Dedifferentiated amniotic fluid mesenchymal stem cell (primary cell): ENCODE results near the gene HMG20B.
"Not testable (repeated sequence)": the region's sequence is repeated elsewhere in the genome, so short reads cannot be mapped to it uniquely, and the experiment has no call there.

ENCODE experiments used
- DNase-seq: peaks from one replicate; pipeline ENCODE4 v3.0.0-alpha.2; 2016; ENCODE audit errors: extremely low spot score

The HMG20B gene

GRCh38 chr19:3572855-3573161, at the start of gene HMG20B:
Gene HMG20B, plus strand, starts transcription at chr19:3572944. Its CDS starts 366 bp downstream, at chr19:3573310.
- no peak for DNase-seq

GRCh38 chr19:3523361-3524077, 49.2 kb upstream of the HMG20B start:
- no peak for DNase-seq

- no peak for DNase-seq
Observed at GRCh38 chr19:3524078-3524842, 48.5 kb upstream of the HMG20B start.

- no peak for DNase-seq
Observed at GRCh38 chr19:3524904-3525451, 47.8 kb upstream of the HMG20B start.

- DNase-seq: no peak
Observed at GRCh38 chr19:3526507-3527237, 46.1 kb upstream of the HMG20B start.

- no peak for DNase-seq
Observed at GRCh38 chr19:3527238-3527910, 45.4 kb upstream of the HMG20B start.

- DNase-seq: no peak
Observed at GRCh38 chr19:3528080-3528479, 44.7 kb upstream of the HMG20B start.

GRCh38 chr19:3528539-3529211, 44.1 kb upstream of the HMG20B start:
- no peak for DNase-seq

- DNase-seq: not testable (repeated sequence)
Observed at GRCh38 chr19:3529299-3529698, 43.4 kb upstream of the HMG20B start.

- DNase-seq: no peak
Observed at GRCh38 chr19:3530389-3530788, 42.4 kb upstream of the HMG20B start.

GRCh38 chr19:3531716-3532115, 41.0 kb upstream of the HMG20B start:
- no peak for DNase-seq

GRCh38 chr19:3532154-3532786, 40.5 kb upstream of the HMG20B start:
- no peak for DNase-seq

- no peak for DNase-seq
Observed at GRCh38 chr19:3533033-3533432, 39.7 kb upstream of the HMG20B start.

- no peak for DNase-seq
Observed at GRCh38 chr19:3533563-3534216, 39.1 kb upstream of the HMG20B start.

- DNase-seq: no peak
Observed at GRCh38 chr19:3534375-3535234, 38.1 kb upstream of the HMG20B start.

- DNase-seq: no peak
Observed at GRCh38 chr19:3535235-3535535, 37.6 kb upstream of the HMG20B start.

- DNase-seq: no peak
Observed at GRCh38 chr19:3535563-3535965, 37.2 kb upstream of the HMG20B start.

GRCh38 chr19:3535981-3536380, 36.8 kb upstream of the HMG20B start:
- DNase-seq: no peak

- DNase-seq: no peak
Observed at GRCh38 chr19:3536429-3537100, 36.2 kb upstream of the HMG20B start.
